NT2/D1 (cell line): ENCODE results near the gene FADS2.

ENCODE experiments used
- YY1 ChIP-seq: IDR thresholded peaks from 2 replicates; pipeline ENCODE4 v1.6.1; 2011; ENCODE audit not compliant: insufficient read length, insufficient read depth
- ZNF274 ChIP-seq: IDR thresholded peaks from 2 replicates; pipeline ENCODE4 v1.6.1; 2011; ENCODE audit warnings: mild to moderate bottlenecking, low read depth, low read length

- TF ChIP-seq YY1 (no peak), ZNF274 (no peak)
These were observed 35.6 kb upstream of the FADS2 start, which contains the start of the genes FEN1 and TMEM258 for GRCh38 chr11:61792310-61793082.
